HG02678 (cell line): Measurements from ENCODE around the gene GPR6.

Experiments used
- ATAC-seq: cut with Tn5 transposase; IDR thresholded peaks from one replicate; pipeline ENCODE4 v1.9.1; 2021; ENCODE audit warnings: mild to moderate bottlenecking, moderate library complexity; ENCODE audit not compliant: unreplicated experiment

The GPR6 gene

DNA sequence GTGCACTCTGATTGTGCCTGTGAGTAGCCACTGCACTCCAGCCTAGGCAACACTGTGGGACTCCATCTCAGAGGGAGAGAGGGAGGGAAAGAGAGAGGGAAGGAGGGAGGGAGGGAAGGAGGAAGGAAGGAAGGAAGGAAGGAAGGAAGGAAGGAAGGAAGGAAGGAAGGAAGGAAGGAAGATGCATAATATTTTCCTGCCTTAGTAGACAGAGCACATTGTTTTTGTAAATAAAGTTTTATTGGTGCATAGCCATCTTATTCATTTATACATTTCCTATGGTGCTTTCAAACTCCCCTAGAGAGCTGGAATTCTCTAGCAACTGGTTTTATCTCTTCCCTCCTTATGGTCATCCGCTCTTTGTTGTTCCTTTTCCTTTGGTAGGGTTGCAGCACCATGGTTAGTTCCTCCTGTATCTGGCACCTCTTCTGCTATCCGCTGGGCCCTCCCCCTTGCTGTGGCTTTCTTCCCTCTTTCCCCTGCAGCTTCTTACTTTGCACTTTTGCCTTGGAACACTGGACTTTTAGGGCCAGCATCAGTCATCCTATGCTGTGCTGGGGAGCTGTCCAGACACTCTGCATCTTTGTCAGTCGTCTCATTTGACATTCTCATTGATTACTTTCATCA is 20.2 kb downstream of the GPR6 start:
- no peak for ATAC-seq

- no peak for ATAC-seq
These were observed 21.6 kb downstream of the GPR6 start for GRCh38 chr6:109999740-110000139.

GRCh38 chr6:110002676-110003075 is 24.6 kb downstream of the GPR6 start:
- no peak for ATAC-seq

DNA sequence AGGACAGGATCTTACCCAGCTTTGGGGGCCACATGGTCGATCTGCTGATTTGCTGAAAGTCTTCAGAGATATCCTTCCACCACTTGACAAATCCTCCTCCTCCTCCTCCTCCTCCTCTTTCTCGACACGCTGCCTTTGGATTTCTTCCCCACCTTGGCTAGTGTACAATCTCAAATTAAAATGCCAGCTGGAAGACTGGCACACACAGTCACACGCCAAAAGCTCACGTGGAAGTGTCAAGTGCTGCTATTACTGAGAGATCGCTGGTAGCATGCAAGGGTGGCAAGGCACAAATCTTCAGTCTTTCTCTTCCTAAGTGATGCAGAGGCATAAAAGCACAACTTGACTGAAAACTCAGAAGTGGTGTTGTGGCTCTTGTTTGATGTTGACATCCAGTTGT is 35.3 kb downstream of the GPR6 start:
- no peak for ATAC-seq

GRCh38 chr6:110015206-110015605 is 37.1 kb downstream of the GPR6 start:
- no peak for ATAC-seq

GRCh38 chr6:110017306-110017705 is 39.2 kb downstream of the GPR6 start:
- ATAC-seq = no peak

DNA sequence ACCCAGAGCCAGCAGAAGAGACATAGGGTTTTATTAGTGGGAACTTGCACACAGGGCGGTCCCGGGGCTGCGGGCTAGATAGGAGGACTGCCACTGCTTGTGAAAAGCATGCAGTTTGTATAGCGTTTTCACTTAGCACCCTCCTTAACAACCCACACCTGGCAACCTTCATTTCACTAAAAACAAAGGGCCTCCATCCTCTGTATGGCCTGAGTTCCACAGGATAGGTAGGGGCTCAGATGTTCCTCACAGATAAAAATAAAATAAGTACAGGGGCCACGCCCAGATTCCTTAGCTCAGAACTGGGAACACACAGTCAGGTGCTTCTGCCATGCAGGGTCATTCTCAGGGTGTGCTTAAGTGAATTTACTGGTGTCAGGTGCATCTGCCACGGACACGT is 39.8 kb downstream of the GPR6 start:
- ATAC-seq = no peak

DNA sequence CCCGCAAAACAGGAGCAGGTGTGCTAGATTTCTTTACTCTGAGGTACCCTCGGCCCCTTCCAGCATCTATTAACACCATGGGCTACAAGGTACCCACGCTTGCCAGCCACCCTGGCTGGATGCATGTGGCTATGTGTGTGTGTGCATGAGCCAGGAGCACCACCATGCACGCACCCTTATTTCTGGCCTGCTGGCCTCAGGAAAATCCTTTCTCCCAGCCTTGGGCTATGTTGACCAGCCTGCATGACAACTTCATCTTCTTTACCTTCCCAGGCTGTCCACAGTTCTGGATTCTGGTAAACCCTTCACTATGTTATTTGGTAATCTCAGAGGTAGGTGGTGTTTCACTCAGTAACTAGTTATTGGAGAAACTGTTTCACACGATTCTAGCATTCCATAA is 40.4 kb downstream of the GPR6 start:
- no peak for ATAC-seq

GRCh38 chr6:110020888-110021287 is 42.8 kb downstream of the GPR6 start:
- ATAC-seq = no peak

- ATAC-seq = no peak
These were observed 51.0 kb downstream of the GPR6 start for GRCh38 chr6:110029144-110029543.
